H1 (cell line): ENCODE measurements around the gene PHF14. TPM values are rescaled to one million over a fixed set of nuclear protein-coding genes. Genes with fewer than 3 reads are reported as not detected.
A peak's percentile ranks its signal among the peaks of the same experiment; 100 is the strongest.

Source experiments
- CTCF ChIA-PET: fragments of 300-600 bp; sonication (Branson Sonifier 250); formaldehyde crosslinking; loops from one replicate; lab custom pipeline; 2021; ENCODE audit not compliant: partially characterized antibody; lab: Charles Lee
- POLR2A ChIA-PET: fragments of 300-600 bp; sonication (Branson Sonifier 250); formaldehyde crosslinking; loops from one replicate; lab custom pipeline; 2021; ENCODE audit warnings: inconsistent platforms; ENCODE audit not compliant: partially characterized antibody; lab: Charles Lee
- DNase-seq, 2 experiments: peaks; one replicate each; pipeline versions ENCODE4 v3.0.0 to v3.0.0-alpha.2; 2010 to 2022; ENCODE audit warnings: low spot score in 2 of 2, low read depth in 1 of 2, mixed read lengths in 1 of 2
- FAIRE-seq: peaks from 2 replicates; lab custom pipeline; 2011; peaks lifted over from hg19 to GRCh38; lab: Jason Lieb, UNC
- H2AFZ ChIP-seq: 2 replicates; pipeline ENCODE4 v1.8.1; 2012; ENCODE audit warnings: low read length, inconsistent platforms
- H2AK5ac ChIP-seq: 2 replicates; pipeline ENCODE4 v1.6.1; 2013; ENCODE audit warnings: low read depth, low read length
- H2BK120ac ChIP-seq: replicated peaks from 2 replicates; pipeline ENCODE3; 2013; ENCODE audit warnings: low read depth, low read length, inconsistent platforms
- H2BK12ac ChIP-seq: 2 replicates; pipeline ENCODE4 v1.6.1; 2013; ENCODE audit warnings: low read depth, low read length
- H2BK15ac ChIP-seq: 2 replicates; pipeline ENCODE4 v1.6.1; 2013; ENCODE audit warnings: low read length
- H2BK20ac ChIP-seq: 2 replicates; pipeline ENCODE4 v1.6.1; 2013; ENCODE audit warnings: low read length
- H2BK5ac ChIP-seq: 2 replicates; pipeline ENCODE4 v1.6.1; 2013; ENCODE audit warnings: low read depth, low read length
- H3K14ac ChIP-seq: 2 replicates; pipeline ENCODE4 v1.6.1; 2013; ENCODE audit warnings: inconsistent platforms; ENCODE audit not compliant: insufficient read length
- H3K18ac ChIP-seq: 2 replicates; pipeline ENCODE4 v1.6.1; 2013; ENCODE audit warnings: low read length; ENCODE audit errors: extremely low read depth
- H3K23ac ChIP-seq: 2 replicates; pipeline ENCODE4 v1.6.1; 2013; ENCODE audit warnings: inconsistent platforms; ENCODE audit not compliant: insufficient read length
- H3K23me2 ChIP-seq: 2 replicates; pipeline ENCODE4 v1.6.1; 2013; ENCODE audit warnings: low read depth, low read length
- H3K27ac ChIP-seq: 2 replicates; pipeline ENCODE4 v1.6.1; 2011; ENCODE audit warnings: low read depth, low read length, inconsistent platforms
- H3K27me3 ChIP-seq, 4 experiments: replicated peaks in 1 of 4; 1 replicate in 1 of 4; 2 replicates in 3 of 4; pipeline versions ENCODE4 v1.6.1 to v1.8.1; 2011 to 2013; ENCODE audit warnings: low read length in 3 of 4, mild to moderate bottlenecking in 3 of 4, inconsistent platforms in 2 of 4, mixed read lengths in 2 of 4, moderate library complexity in 1 of 4; ENCODE audit not compliant: control insufficient read depth in 3 of 4, insufficient read depth in 3 of 4; ENCODE audit errors: extremely low read depth in 1 of 4
- H3K36me3 ChIP-seq, 4 experiments: 2 replicates each; pipeline versions ENCODE4 v1.6.1 to v1.8.1; 2011 to 2013; ENCODE audit warnings: mild to moderate bottlenecking in 4 of 4, low read length in 3 of 4, moderate library complexity in 2 of 4, control low read depth in 1 of 4, inconsistent platforms in 1 of 4; ENCODE audit not compliant: insufficient read depth in 4 of 4, control insufficient read depth in 2 of 4
- H3K4ac ChIP-seq: replicated peaks from 2 replicates; pipeline ENCODE3; 2013; ENCODE audit warnings: low read length, low read depth, mixed read lengths, inconsistent platforms; ENCODE audit not compliant: insufficient read length
- H3K4me1 ChIP-seq, 4 experiments: replicated peaks in 1 of 4; 1 replicate in 1 of 4; 2 replicates in 3 of 4; pipeline versions ENCODE4 v1.6.1 to v1.8.1; 2011 to 2013; ENCODE audit warnings: low read length in 3 of 4, inconsistent platforms in 2 of 4, mixed read lengths in 1 of 4; ENCODE audit not compliant: insufficient read depth in 4 of 4, control insufficient read depth in 3 of 4
- H3K4me2 ChIP-seq, 2 experiments: 2 replicates each; pipeline versions ENCODE4 v1.6.1 to v1.8.1; 2011 to 2013; ENCODE audit warnings: low read depth in 2 of 2, low read length in 2 of 2, control low read depth in 1 of 2, inconsistent platforms in 1 of 2, mild to moderate bottlenecking in 1 of 2; ENCODE audit not compliant: insufficient read depth in 1 of 2
- H3K4me3 ChIP-seq, 4 experiments: fragments of 200-600, 300-600 bp in 1 of 4; sonication (generic), shearing (Covaris generic), sonication (Bioruptor Twin) in 1 of 4; 2 replicates each; pipeline versions ENCODE4 v1.5.1 to v1.8.1; 2011 to 2016; ENCODE audit warnings: low read length in 4 of 4, low read depth in 3 of 4, control low read depth in 2 of 4, inconsistent platforms in 2 of 4, mild to moderate bottlenecking in 2 of 4, mixed read lengths in 1 of 4, moderate library complexity in 1 of 4; ENCODE audit not compliant: insufficient read depth in 2 of 4; ENCODE audit errors: extremely low read depth in 1 of 4
- H3K56ac ChIP-seq: replicated peaks from 2 replicates; pipeline ENCODE3; 2013; ENCODE audit warnings: low read depth, mild to moderate bottlenecking, mixed read lengths, low read length, inconsistent platforms; ENCODE audit not compliant: insufficient read length
- H3K79me1 ChIP-seq: 2 replicates; pipeline ENCODE4 v1.6.1; 2013; ENCODE audit warnings: low read depth, low read length, control low read depth
- H3K79me2 ChIP-seq, 2 experiments: 2 replicates each; pipeline versions ENCODE4 v1.6.1 to v1.8.1; 2012 to 2013; ENCODE audit warnings: low read length in 2 of 2, mild to moderate bottlenecking in 2 of 2, inconsistent platforms in 1 of 2; ENCODE audit not compliant: insufficient read depth in 2 of 2, control insufficient read depth in 1 of 2
- H3K9ac ChIP-seq, 4 experiments: replicated peaks in 1 of 4; 1 replicate in 1 of 4; 2 replicates in 3 of 4; pipeline versions ENCODE4 v1.6.1 to v1.8.1; 2011 to 2013; ENCODE audit warnings: low read depth in 3 of 4, low read length in 3 of 4, control low read depth in 2 of 4, mild to moderate bottlenecking in 2 of 4, moderate library complexity in 2 of 4, inconsistent platforms in 1 of 4; ENCODE audit errors: extremely low read depth in 1 of 4
- H3K9me3 ChIP-seq, 2 experiments: 2 replicates each; pipeline versions ENCODE4 v1.6.1 to v1.8.1; 2012 to 2013; ENCODE audit warnings: mild to moderate bottlenecking in 2 of 2, moderate library complexity in 2 of 2, control low read depth in 1 of 2, inconsistent platforms in 1 of 2, low read depth in 1 of 2, low read length in 1 of 2, mixed read lengths in 1 of 2; ENCODE audit not compliant: insufficient read depth in 2 of 2
- H4K20me1 ChIP-seq, 2 experiments: replicated peaks in 1 of 2; 2 replicates each; pipeline versions ENCODE3 to v1.8.1; 2011 to 2013; ENCODE audit warnings: inconsistent platforms in 2 of 2, low read length in 2 of 2, mild to moderate bottlenecking in 1 of 2; ENCODE audit not compliant: insufficient read depth in 2 of 2, control insufficient read depth in 1 of 2
- H4K5ac ChIP-seq: 2 replicates; pipeline ENCODE4 v1.6.1; 2013; ENCODE audit warnings: low read length, low read depth, mixed read lengths, inconsistent platforms; ENCODE audit not compliant: insufficient read length
- H4K8ac ChIP-seq: 2 replicates; pipeline ENCODE4 v1.8.0; 2013; ENCODE audit warnings: mild to moderate bottlenecking, moderate library complexity, low read length, inconsistent platforms; ENCODE audit not compliant: insufficient read depth; ENCODE audit errors: extremely low read depth
- H4K91ac ChIP-seq: replicated peaks from 2 replicates; pipeline ENCODE3; 2013; ENCODE audit warnings: low read length, mixed read lengths, inconsistent platforms; ENCODE audit not compliant: insufficient read length
- CBX5 ChIP-seq: fragments of 300-800, 300-1000 bp; sonication (generic); IDR thresholded peaks from 2 replicates; pipeline ENCODE4 v1.7.1; 2016; ENCODE audit warnings: antibody characterized with exemption, low read length, low read depth
- CBX8 ChIP-seq: fragments of 300-800, 300-1000 bp; sonication (generic); IDR thresholded peaks from 2 replicates; pipeline ENCODE4 v1.7.1; 2016; ENCODE audit warnings: low read depth, low read length, borderline replicate concordance
- CEBPB ChIP-seq: IDR thresholded peaks from 2 replicates; pipeline ENCODE4 v1.6.1; 2012; ENCODE audit warnings: low read depth, low read length
- CHD1 ChIP-seq: IDR thresholded peaks from 2 replicates; pipeline ENCODE4 v1.6.1; 2012; ENCODE audit warnings: low read depth, low read length, improper control_type of control experiment
- CHD2 ChIP-seq: IDR thresholded peaks from 2 replicates; pipeline ENCODE4 v1.6.1; 2012; ENCODE audit warnings: low read length, improper control_type of control experiment
- EP300 ChIP-seq, 2 experiments: IDR thresholded peaks; 1 replicate in 1 of 2; 2 replicates in 1 of 2; pipeline ENCODE4 v1.6.1; 2011 to 2012; ENCODE audit warnings: low read depth in 2 of 2, low read length in 2 of 2, mild to moderate bottlenecking in 2 of 2, borderline replicate concordance in 1 of 2, inconsistent platforms in 1 of 2, moderate library complexity in 1 of 2
- EZH2 ChIP-seq: fragments of 200-600 bp; sonication (generic); IDR thresholded peaks from 2 replicates; pipeline ENCODE4 v1.7.1; 2012; ENCODE audit warnings: low read depth, mild to moderate bottlenecking, moderate library complexity, low read length, inconsistent platforms; ENCODE audit not compliant: severe bottlenecking
- FOSL1 ChIP-seq: IDR thresholded peaks from 2 replicates; pipeline ENCODE4 v1.6.1; 2011; ENCODE audit warnings: mild to moderate bottlenecking, low read depth, low read length, moderate library complexity; ENCODE audit not compliant: insufficient read depth
- GTF2F1 ChIP-seq: IDR thresholded peaks from 2 replicates; pipeline ENCODE4 v1.6.1; 2012; ENCODE audit warnings: low read depth, low read length, improper control_type of control experiment, borderline replicate concordance
- JUND ChIP-seq: IDR thresholded peaks from 2 replicates; pipeline ENCODE4 v1.6.1; 2011; ENCODE audit warnings: mild to moderate bottlenecking, improper control_type of control experiment, low read length
- KDM1A ChIP-seq: fragments of 200-600, 300-600 bp; sonication (generic); IDR thresholded peaks from 2 replicates; pipeline ENCODE4 v1.7.1; 2016; ENCODE audit warnings: mild to moderate bottlenecking, low read length, borderline replicate concordance
- NRF1 ChIP-seq: IDR thresholded peaks from 2 replicates; pipeline ENCODE4 v1.6.1; 2011; ENCODE audit warnings: mild to moderate bottlenecking, low read depth, low read length, improper control_type of control experiment
- POLR2AphosphoS5 ChIP-seq: IDR thresholded peaks from 2 replicates; pipeline ENCODE4 v1.6.1; 2011; ENCODE audit warnings: low read depth, low read length
- SIN3A ChIP-seq, 2 experiments: IDR thresholded peaks in 1 of 2; conservative IDR thresholded peaks in 1 of 2; 2 replicates each; pipeline ENCODE4 v1.6.1; 2011 to 2012; ENCODE audit warnings: low read length in 2 of 2, improper control_type of control experiment in 1 of 2, low read depth in 1 of 2, mild to moderate bottlenecking in 1 of 2
- WGBS, 2 experiments: shearing (Covaris generic) in 1 of 2; methylation state at CpG; one replicate each; pipeline versions ENCODE4 v1.1.6 to v1.1.7; 2013 to 2015; ENCODE audit warnings: low lambda C conversion rate in 2 of 2, mixed read lengths in 2 of 2, inconsistent platforms in 1 of 2, low coverage in 1 of 2, missing lambda C conversion rate in 1 of 2; ENCODE audit not compliant: insufficient replicate concordance in 2 of 2, insufficient coverage in 1 of 2, insufficient read length in 1 of 2; ENCODE audit errors: extremely low coverage in 1 of 2, missing lambda C conversion rate in 1 of 2; 5-methylcytosine and 5-hydroxymethylcytosine counted together
- polyA plus RNA-seq, 7 experiments: library from polyadenylated mRNA; depleted of rRNA in 3 of 7; stranded (reverse) in 5 of 7; unstranded in 2 of 7; fragments of >200 nt in 5 of 7; fragments of 200-250 nt in 2 of 7; gene quantifications; 1 replicate in 5 of 7; 2 replicates in 1 of 7; 4 replicates in 1 of 7; pipeline versions ENCODE4 v1.2.1 to v1.2.3, GENCODE V29; 2011 to 2013; ENCODE audit warnings: missing spikeins in 2 of 7, mixed read lengths in 2 of 7
- total RNA-seq: library from RNA; stranded (reverse); fragmentation: NEBNext Ultra II Directional; extraction: Animal tissue kit (Norgen Biotek cat#: 25700); gene quantifications from 2 replicates; pipeline ENCODE4 v1.2.1, GENCODE V29; 2021

The PHF14 gene
- total and polyA plus RNA-seq, 2 of the 8 experiments (the other 6 are each of a cell fraction or from before 2014, with no cell fraction given): 17.9 to 70.6 TPM

GRCh38 chr7:10931161-10931560, 42.5 kb upstream of the PHF14 start:
- no peak overlapping the region for H3K9ac ChIP-seq
- H3K79me1 ChIP-seq: no peaks in the 10 kb centered on the region; the same call in 1 of the 2 replicates
- H3K23me2 ChIP-seq: no peaks in the 10 kb centered on the region
- H4K5ac ChIP-seq: peak overlapping the region; percentile 82
- H3K4me3 ChIP-seq: no peak overlapping the region
- H3K4ac ChIP-seq: no peak overlapping the region
- no peaks in the 10 kb centered on the region for H4K20me1 ChIP-seq
- H3K36me3 ChIP-seq: peaks cover under 1 to 45% (median 23%) of the 10 kb centered on the region in 4 experiments; a peak in 6 of 8 replicates
- H4K8ac ChIP-seq: no peak overlapping the region
- H3K23ac ChIP-seq: no peak overlapping the region
- TF ChIP-seq CHD2 (no peak), EZH2 (no peak), CBX5 (no peak), KDM1A (no peak), JUND (no peak), NRF1 (no peak), EP300 (IDR thresholded peaks at IDR 0.05; ENCODE audit: borderline replicate concordance in 1 of 2, low read depth in 2 of 2, low read length in 2 of 2) (no peak), SIN3A (conservative IDR thresholded peaks at IDR 0.05 in 1 of 2, IDR thresholded peaks at IDR 0.05 in 1 of 2; ENCODE audit: low read depth in 1 of 2, low read length in 2 of 2) (no peak), GTF2F1 (no peak), CBX8 (no peak), FOSL1 (no peak), POLR2AphosphoS5 (no peak), CEBPB (no peak), CHD1 (no peak)
- no peaks in the 10 kb centered on the region for H3K27me3 ChIP-seq
- ChIA-PET CTCF (interaction anchor here (0.6 to 1.5 kb wide), 2 partner anchors 13 to 700 kb away, joined by 4 to 5 read pairs; no protein-coding TSS in a partner anchor), POLR2A (interaction anchor here (0.7 to 7.3 kb wide), 10 partner anchors 7 to 767 kb away, joined by 3 to 60 read pairs (median 4); partner anchors contain the start of gene PHF14)
- H3K27ac ChIP-seq: no peak overlapping the region
- no peak overlapping the region for H3K14ac ChIP-seq
- peaks cover 0 to 14% (median 7%) of the 10 kb centered on the region in 4 experiments; a peak in 2 of 7 replicates for H3K4me1 ChIP-seq
- 58% methylated on average over 5 of the region's 5 CpGs; no CpG with 5 or more reads in 1 of the 2 experiments for whole genome bisulfite sequencing, 2 experiments
- H3K56ac ChIP-seq: no peak overlapping the region
- FAIRE-seq (peak; percentile 48), DNase-seq (no peak)
- no peak overlapping the region for H2AK5ac ChIP-seq
- H2BK20ac ChIP-seq: no peak overlapping the region
- H3K79me2 ChIP-seq: peaks cover 0 to 13% of the 10 kb centered on the region in 2 experiments; a peak in 2 of 4 replicates
- peak overlapping the region in 1 of 2 experiments; percentile 32; a peak in 1 of 4 replicates for H3K4me2 ChIP-seq
- no peak overlapping the region for H2BK15ac ChIP-seq
- no peaks in the 10 kb centered on the region for H3K9me3 ChIP-seq
- no peak overlapping the region for H2BK120ac ChIP-seq
- H4K91ac ChIP-seq: no peak overlapping the region
- H2AFZ ChIP-seq: no peak overlapping the region
- no peak overlapping the region for H2BK12ac ChIP-seq
- H2BK5ac ChIP-seq: peak overlapping the region; percentile 40; the same call in 1 of the 2 replicates
- H3K18ac ChIP-seq: no peak overlapping the region
